Neural cell (in vitro differentiated cells): ENCODE measurements around the gene STK17B. TPM values are rescaled to one million over a fixed set of nuclear protein-coding genes. Genes with fewer than 3 reads are reported as not detected.

Experiments
- H2AFZ ChIP-seq: fragments of 200-600, 300-800 bp; sonication (generic), shearing (Covaris generic); 2 replicates; pipeline ENCODE4 v1.6.0; 2014; ENCODE audit warnings: low read depth, mild to moderate bottlenecking, antibody characterized with exemption, low read length, moderate library complexity
- H3F3A ChIP-seq: fragments of 200-600 bp; shearing (Covaris generic); 2 replicates; pipeline ENCODE4 v1.6.1; 2016; ENCODE audit warnings: mild to moderate bottlenecking, moderate library complexity, mixed read lengths, antibody characterized with exemption, low read length; ENCODE audit not compliant: insufficient read depth, poor library complexity, severe bottlenecking
- H3K27ac ChIP-seq: fragments of 200-600, 300-800 bp; sonication (generic), shearing (Covaris generic); 2 replicates; pipeline ENCODE4 v1.5.1; 2014; ENCODE audit warnings: mild to moderate bottlenecking, low read length, moderate library complexity
- H3K27me3 ChIP-seq: fragments of 300-800, 200-600 bp; sonication (generic), shearing (Covaris generic); 2 replicates; pipeline ENCODE4 v1.6.0; 2014; ENCODE audit warnings: mild to moderate bottlenecking, low read depth, low read length, moderate library complexity; ENCODE audit not compliant: insufficient read depth
- H3K36me3 ChIP-seq: fragments of 300-800, 200-600 bp; sonication (generic), shearing (Covaris generic); 2 replicates; pipeline ENCODE4 v1.5.1; 2014; ENCODE audit warnings: mild to moderate bottlenecking, antibody characterized with exemption, low read length, moderate library complexity; ENCODE audit not compliant: insufficient read depth
- H3K4me2 ChIP-seq: fragments of 300-800, 200-600 bp; sonication (generic), shearing (Covaris generic); 2 replicates; pipeline ENCODE4 v1.6.0; 2014; ENCODE audit warnings: mild to moderate bottlenecking, low read length
- H3K4me3 ChIP-seq: fragments of 300-800, 200-600 bp; sonication (generic), shearing (Covaris generic); 2 replicates; pipeline ENCODE4 v1.5.1; 2014; ENCODE audit warnings: mild to moderate bottlenecking, low read length, moderate library complexity
- H3K79me2 ChIP-seq: fragments of 200-600 bp; shearing (Covaris generic); replicated peaks from 2 replicates; pipeline ENCODE4 v1.6.0; 2014; ENCODE audit warnings: mild to moderate bottlenecking, low read length, moderate library complexity; ENCODE audit not compliant: insufficient read depth
- H3K9ac ChIP-seq: fragments of 300-800, 200-600 bp; sonication (generic), shearing (Covaris generic); 2 replicates; pipeline ENCODE4 v1.6.1; 2016; ENCODE audit warnings: mild to moderate bottlenecking, low read length, mixed read lengths
- H3K9me2 ChIP-seq: fragments of 200-600 bp; shearing (Covaris generic); 2 replicates; pipeline ENCODE4 v1.6.1; 2016; ENCODE audit warnings: mild to moderate bottlenecking, low read length, mixed read lengths; ENCODE audit not compliant: insufficient read depth
- H3K9me3 ChIP-seq: fragments of 200-600, 300-800 bp; sonication (generic), shearing (Covaris generic); 2 replicates; pipeline ENCODE4 v1.6.1; 2016; ENCODE audit warnings: mild to moderate bottlenecking, mixed run types, low read length, moderate library complexity, mixed read lengths
- H4K20me1 ChIP-seq: fragments of 200-600 bp; shearing (Covaris generic); 2 replicates; pipeline ENCODE4 v1.6.1; 2016; ENCODE audit warnings: mild to moderate bottlenecking, mixed run types; ENCODE audit not compliant: insufficient read depth
- EP300 ChIP-seq: fragments of 450-650 bp; conservative IDR thresholded peaks from 2 replicates; pipeline ENCODE4 v1.6.1; 2014; ENCODE audit warnings: antibody characterized with exemption, mild to moderate bottlenecking, moderate library complexity; ENCODE audit not compliant: poor library complexity, severe bottlenecking
- EZH2 ChIP-seq: fragments of 200-600, 300-800 bp; shearing (Covaris generic), sonication (generic); IDR thresholded peaks from 2 replicates; pipeline ENCODE4 v1.6.1; 2014; ENCODE audit warnings: antibody characterized with exemption, low read length, borderline replicate concordance, mild to moderate bottlenecking; ENCODE audit not compliant: insufficient read depth, poor library complexity, severe bottlenecking
- MXI1 ChIP-seq: fragments of 450-650 bp; conservative IDR thresholded peaks from 2 replicates; pipeline ENCODE4 v1.6.1; 2014; ENCODE audit warnings: antibody characterized with exemption, mild to moderate bottlenecking; ENCODE audit not compliant: poor library complexity, severe bottlenecking
- POLR2AphosphoS5 ChIP-seq: IDR thresholded peaks from 2 replicates; pipeline ENCODE4 v1.6.1; 2012
- RAD21 ChIP-seq: fragments of 450-650 bp; conservative IDR thresholded peaks from 2 replicates; pipeline ENCODE4 v1.6.1; 2014; ENCODE audit warnings: antibody characterized with exemption, mild to moderate bottlenecking, moderate library complexity
- REST ChIP-seq: IDR thresholded peaks from 2 replicates; pipeline ENCODE4 v1.6.1; 2012; ENCODE audit warnings: borderline replicate concordance
- SMC3 ChIP-seq: fragments of 450-650 bp; conservative IDR thresholded peaks from 2 replicates; pipeline ENCODE4 v1.6.1; 2014; ENCODE audit warnings: antibody characterized with exemption, mild to moderate bottlenecking, moderate library complexity; ENCODE audit not compliant: poor library complexity
- TAF1 ChIP-seq: IDR thresholded peaks from 2 replicates; pipeline ENCODE4 v1.6.1; 2012; ENCODE audit warnings: low read depth
- polyA plus RNA-seq: library from polyadenylated mRNA; depleted of rRNA; stranded (reverse); fragments of >200 nt; gene quantifications from 2 replicates; pipeline ENCODE4 v1.2.3, GENCODE V29; 2014
- TF ChIP-seq, protein P1 (sequence below): fragments of 450-650 bp; IDR thresholded peaks from 2 replicates; pipeline ENCODE4 v1.5.1; 2014; ENCODE audit warnings: antibody characterized with exemption, mild to moderate bottlenecking, moderate library complexity; ENCODE audit not compliant: poor library complexity, severe bottlenecking

Gene STK17B
- polyA plus RNA-seq, 1 donor from 2014 or later = 0.67 TPM

DNA sequence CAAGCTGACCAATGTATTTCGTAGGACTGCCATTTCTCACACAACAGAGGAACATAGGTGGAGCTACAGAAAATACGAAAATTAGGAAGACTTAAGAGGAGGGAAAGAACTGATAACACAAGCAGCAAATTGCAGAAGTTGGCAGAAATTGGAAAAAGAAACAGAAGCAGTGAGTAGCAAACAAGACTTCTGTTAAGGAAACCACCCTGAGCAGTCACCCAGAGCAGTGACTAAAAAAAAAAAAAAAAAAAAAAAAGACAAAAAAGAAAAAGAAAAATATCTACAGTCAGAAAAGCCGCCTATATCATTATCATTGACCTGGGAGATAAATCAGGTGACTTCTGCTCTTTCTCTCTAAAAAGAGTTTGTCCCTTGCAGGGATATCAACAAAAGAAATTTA is 21.4 kb downstream of the STK17B start:
- H3K4me2 ChIP-seq = no peak overlapping the region
- TF ChIP-seq EZH2 (no peak), RAD21 (no peak), MXI1 (no peak), SMC3 (no peak)
- no peak overlapping the region for H3K4me3 ChIP-seq
- no peaks in the 10 kb centered on the region for H3K79me2 ChIP-seq
- no peaks in the 10 kb centered on the region for H3K27me3 ChIP-seq
- no peaks in the 10 kb centered on the region for H3K9me3 ChIP-seq
- no peaks in the 10 kb centered on the region for H3K36me3 ChIP-seq
- H3F3A ChIP-seq = no peaks in the 10 kb centered on the region
- H3K9me2 ChIP-seq = no peaks in the 10 kb centered on the region
- H3K27ac ChIP-seq = no peak overlapping the region
- no peak overlapping the region for H3K9ac ChIP-seq
- H2AFZ ChIP-seq = no peak overlapping the region
- H4K20me1 ChIP-seq = no peaks in the 10 kb centered on the region

DNA sequence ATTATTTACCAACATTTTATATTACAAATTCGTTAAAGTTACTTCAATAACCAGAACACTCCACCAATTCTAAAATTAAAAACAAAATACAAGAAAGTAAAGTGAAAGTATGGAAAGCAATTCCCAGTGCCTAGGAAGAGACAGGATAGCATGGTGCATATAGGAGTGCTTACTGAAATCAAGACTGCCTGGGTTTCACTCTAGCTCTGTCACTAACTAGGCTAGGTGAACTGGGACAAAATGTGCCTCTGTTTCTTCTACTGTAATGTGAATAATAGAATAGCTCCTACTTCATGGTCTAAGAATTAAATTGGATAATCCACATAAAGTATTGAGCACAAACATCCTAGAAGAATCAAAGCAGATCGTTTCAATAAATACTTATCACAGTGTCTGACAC is 22.6 kb downstream of the STK17B start:
- H4K20me1 ChIP-seq = no peaks in the 10 kb centered on the region
- H3K9ac ChIP-seq = no peak overlapping the region
- TF ChIP-seq SMC3 (no peak), EP300 (no peak), POLR2AphosphoS5 (no peak), MXI1 (no peak), EZH2 (no peak), TAF1 (no peak), REST (no peak), RAD21 (no peak)
- TF ChIP-seq, protein P1, sequence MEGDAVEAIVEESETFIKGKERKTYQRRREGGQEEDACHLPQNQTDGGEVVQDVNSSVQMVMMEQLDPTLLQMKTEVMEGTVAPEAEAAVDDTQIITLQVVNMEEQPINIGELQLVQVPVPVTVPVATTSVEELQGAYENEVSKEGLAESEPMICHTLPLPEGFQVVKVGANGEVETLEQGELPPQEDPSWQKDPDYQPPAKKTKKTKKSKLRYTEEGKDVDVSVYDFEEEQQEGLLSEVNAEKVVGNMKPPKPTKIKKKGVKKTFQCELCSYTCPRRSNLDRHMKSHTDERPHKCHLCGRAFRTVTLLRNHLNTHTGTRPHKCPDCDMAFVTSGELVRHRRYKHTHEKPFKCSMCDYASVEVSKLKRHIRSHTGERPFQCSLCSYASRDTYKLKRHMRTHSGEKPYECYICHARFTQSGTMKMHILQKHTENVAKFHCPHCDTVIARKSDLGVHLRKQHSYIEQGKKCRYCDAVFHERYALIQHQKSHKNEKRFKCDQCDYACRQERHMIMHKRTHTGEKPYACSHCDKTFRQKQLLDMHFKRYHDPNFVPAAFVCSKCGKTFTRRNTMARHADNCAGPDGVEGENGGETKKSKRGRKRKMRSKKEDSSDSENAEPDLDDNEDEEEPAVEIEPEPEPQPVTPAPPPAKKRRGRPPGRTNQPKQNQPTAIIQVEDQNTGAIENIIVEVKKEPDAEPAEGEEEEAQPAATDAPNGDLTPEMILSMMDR = no peak
- H3K9me2 ChIP-seq = no peaks in the 10 kb centered on the region
- H3K79me2 ChIP-seq = no peaks in the 10 kb centered on the region
- H3K4me3 ChIP-seq = no peak overlapping the region
- H3K36me3 ChIP-seq = no peaks in the 10 kb centered on the region
- H3K27ac ChIP-seq = no peak overlapping the region
- H3K4me2 ChIP-seq = no peak overlapping the region
- H3F3A ChIP-seq = no peaks in the 10 kb centered on the region
- H2AFZ ChIP-seq = no peak overlapping the region
- no peaks in the 10 kb centered on the region for H3K9me3 ChIP-seq
- no peaks in the 10 kb centered on the region for H3K27me3 ChIP-seq

GRCh38 chr2:196145256-196145655 is 26.1 kb downstream of the STK17B start:
- Histone ChIP-seq H3K4me2 (no peak overlapping the region), H3K79me2 (no peaks in the 10 kb centered on the region), H3K36me3 (no peaks in the 10 kb centered on the region), H3F3A (no peaks in the 10 kb centered on the region), H2AFZ (no peak overlapping the region), H3K9me2 (no peaks in the 10 kb centered on the region), H3K4me3 (no peak overlapping the region), H3K27me3 (no peaks in the 10 kb centered on the region), H3K9me3 (no peaks in the 10 kb centered on the region), H4K20me1 (no peaks in the 10 kb centered on the region), H3K27ac (no peak overlapping the region), H3K9ac (no peak overlapping the region)
- TF ChIP-seq RAD21 (no peak), SMC3 (no peak), REST (no peak), MXI1 (no peak), EZH2 (no peak), EP300 (no peak), TAF1 (no peak), POLR2AphosphoS5 (no peak)
- TF ChIP-seq, protein P1 = no peak
